Mesenchymal stem cell (in vitro differentiated cells and primary cell): ENCODE data around the gene PHF3.
"Not testable (repeated sequence)": the region's sequence is repeated elsewhere in the genome, so short reads cannot be mapped to it uniquely, and the experiment has no call there.

Experiments used
- DNase-seq: peaks from one replicate; pipeline ENCODE4 v3.0.0-alpha.2; 2013
- H2AFZ ChIP-seq: one replicate; pipeline ENCODE4 v1.6.1; 2013; ENCODE audit warnings: low read depth, mild to moderate bottlenecking, control low read depth, inconsistent platforms, low read length, moderate library complexity
- H2AK5ac ChIP-seq: 2 replicates; pipeline ENCODE4 v1.6.1; 2013; ENCODE audit warnings: low read length, moderate library complexity, mild to moderate bottlenecking, inconsistent platforms; ENCODE audit not compliant: severe bottlenecking
- H2BK120ac ChIP-seq: one replicate; pipeline ENCODE4 v1.6.1; 2013; ENCODE audit warnings: low read depth, mild to moderate bottlenecking, inconsistent platforms, low read length, moderate library complexity
- H2BK12ac ChIP-seq, 2 experiments: one replicate each; pipeline ENCODE4 v1.6.1; 2013; ENCODE audit warnings: inconsistent platforms in 2 of 2, low read length in 2 of 2, mild to moderate bottlenecking in 2 of 2, moderate library complexity in 2 of 2, control low read depth in 1 of 2
- H2BK15ac ChIP-seq: one replicate; pipeline ENCODE4 v1.6.1; 2013; ENCODE audit warnings: mild to moderate bottlenecking, low read depth, inconsistent platforms; ENCODE audit not compliant: poor library complexity, severe bottlenecking
- H2BK5ac ChIP-seq: 2 replicates; pipeline ENCODE4 v1.6.1; 2013; ENCODE audit warnings: low read depth, mild to moderate bottlenecking, low read length, control low read depth, inconsistent platforms; ENCODE audit not compliant: poor library complexity, severe bottlenecking
- H3K14ac ChIP-seq, 2 experiments: one replicate each; pipeline ENCODE4 v1.6.1; 2013; ENCODE audit warnings: inconsistent platforms in 2 of 2, low read length in 2 of 2, control low read depth in 1 of 2, mild to moderate bottlenecking in 1 of 2, moderate library complexity in 1 of 2
- H3K18ac ChIP-seq, 2 experiments: one replicate each; pipeline ENCODE4 v1.6.1; 2013; ENCODE audit warnings: inconsistent platforms in 2 of 2, low read length in 2 of 2, control low read depth in 1 of 2, low read depth in 1 of 2, mild to moderate bottlenecking in 1 of 2
- H3K23ac ChIP-seq, 2 experiments: one replicate each; pipeline ENCODE4 v1.6.1; 2013; ENCODE audit warnings: inconsistent platforms in 2 of 2, low read length in 2 of 2, mild to moderate bottlenecking in 2 of 2, moderate library complexity in 2 of 2, control low read depth in 1 of 2
- H3K27ac ChIP-seq: 2 replicates; pipeline ENCODE4 v1.5.1; 2013; ENCODE audit warnings: mild to moderate bottlenecking, moderate library complexity, low read length, control low read depth, inconsistent platforms; ENCODE audit not compliant: poor library complexity, severe bottlenecking
- H3K27me3 ChIP-seq, 2 experiments: 2 replicates each; pipeline versions ENCODE4 v1.6.1 to v1.7.0; 2013; ENCODE audit warnings: low read length in 2 of 2, mild to moderate bottlenecking in 2 of 2, moderate library complexity in 2 of 2, control low read depth in 1 of 2, inconsistent platforms in 1 of 2; ENCODE audit not compliant: control insufficient read depth in 1 of 2, insufficient read depth in 1 of 2
- H3K36me3 ChIP-seq, 2 experiments: 2 replicates each; pipeline versions ENCODE4 v1.6.1 to v1.7.0; 2013; ENCODE audit warnings: low read length in 2 of 2, control low read depth in 1 of 2, inconsistent platforms in 1 of 2, low read depth in 1 of 2, mild to moderate bottlenecking in 1 of 2; ENCODE audit not compliant: insufficient read depth in 2 of 2, control insufficient read depth in 1 of 2
- H3K4ac ChIP-seq, 2 experiments: one replicate each; pipeline ENCODE4 v1.6.1; 2013; ENCODE audit warnings: inconsistent platforms in 2 of 2, low read length in 2 of 2, mild to moderate bottlenecking in 2 of 2, moderate library complexity in 2 of 2, control low read depth in 1 of 2, low read depth in 1 of 2
- H3K4me1 ChIP-seq: 2 replicates; pipeline ENCODE4 v1.6.1; 2013; ENCODE audit warnings: low read depth, low read length, control low read depth; ENCODE audit not compliant: control insufficient read depth, insufficient read depth
- H3K4me2 ChIP-seq: 2 replicates; pipeline ENCODE4 v1.6.1; 2013; ENCODE audit warnings: low read length, mild to moderate bottlenecking, inconsistent platforms; ENCODE audit not compliant: poor library complexity, severe bottlenecking
- H3K4me3 ChIP-seq, 2 experiments: 2 replicates each; pipeline versions ENCODE4 v1.5.1 to v1.7.0; 2013; ENCODE audit warnings: low read length in 2 of 2, mild to moderate bottlenecking in 2 of 2, control low read depth in 1 of 2, low read depth in 1 of 2; ENCODE audit not compliant: insufficient read depth in 1 of 2
- H3K79me1 ChIP-seq: replicated peaks from 2 replicates; pipeline ENCODE4 v1.6.1; 2013; ENCODE audit warnings: mild to moderate bottlenecking, control low read depth, low read length, inconsistent platforms; ENCODE audit not compliant: poor library complexity, severe bottlenecking
- H3K9ac ChIP-seq: 2 replicates; pipeline ENCODE4 v1.7.0; 2013; ENCODE audit warnings: mild to moderate bottlenecking, low read length, moderate library complexity
- H3K9me3 ChIP-seq: 2 replicates; pipeline ENCODE4 v1.7.0; 2013; ENCODE audit warnings: mild to moderate bottlenecking, low read length; ENCODE audit not compliant: control insufficient read depth
- H4K8ac ChIP-seq: one replicate; pipeline ENCODE4 v1.6.1; 2013; ENCODE audit warnings: inconsistent platforms, mild to moderate bottlenecking, low read length, moderate library complexity
- H4K91ac ChIP-seq: one replicate; pipeline ENCODE4 v1.6.1; 2013; ENCODE audit warnings: mild to moderate bottlenecking, low read length, inconsistent platforms
- WGBS: methylation state at CpG from one replicate; pipeline ENCODE4 v1.1.7; 2013; ENCODE audit warnings: mixed read lengths; 5-methylcytosine and 5-hydroxymethylcytosine counted together

Gene PHF3

DNA sequence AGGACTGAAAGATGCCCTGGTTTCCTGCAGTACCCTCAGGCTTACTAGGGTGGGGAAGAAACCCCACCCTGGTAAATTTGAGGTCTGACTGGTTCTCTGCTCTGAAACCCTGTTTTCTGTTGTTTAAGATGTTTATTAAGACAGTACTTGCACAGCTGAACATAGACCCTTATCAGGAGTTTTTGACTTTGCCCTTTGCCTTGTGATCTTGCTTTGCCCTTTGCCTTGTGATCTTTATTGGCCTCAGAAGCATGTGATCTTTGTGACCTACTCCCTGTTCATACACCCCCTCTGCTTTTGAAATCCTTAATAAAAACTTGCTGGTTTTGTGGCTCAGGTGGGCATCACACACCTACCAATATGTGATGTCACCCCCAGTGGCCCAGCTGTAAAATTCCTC, 121.7 kb downstream of the PHF3 start:
- not testable (repeated sequence) for H4K91ac ChIP-seq, H2BK5ac ChIP-seq, H3K4me2 ChIP-seq, DNase-seq, H2AK5ac ChIP-seq, H2BK120ac ChIP-seq, H3K18ac ChIP-seq, H2AFZ ChIP-seq, H3K4me3 ChIP-seq, H2BK12ac ChIP-seq, H3K14ac ChIP-seq, H3K4me1 ChIP-seq, H3K27me3 ChIP-seq, H4K8ac ChIP-seq, H3K23ac ChIP-seq, H3K9ac ChIP-seq, H2BK15ac ChIP-seq, H3K4ac ChIP-seq, H3K27ac ChIP-seq, H3K9me3 ChIP-seq, H3K79me1 ChIP-seq
- peaks cover 0 to 15% of the 10 kb centered on the region in 2 experiments for H3K36me3 ChIP-seq

DNA sequence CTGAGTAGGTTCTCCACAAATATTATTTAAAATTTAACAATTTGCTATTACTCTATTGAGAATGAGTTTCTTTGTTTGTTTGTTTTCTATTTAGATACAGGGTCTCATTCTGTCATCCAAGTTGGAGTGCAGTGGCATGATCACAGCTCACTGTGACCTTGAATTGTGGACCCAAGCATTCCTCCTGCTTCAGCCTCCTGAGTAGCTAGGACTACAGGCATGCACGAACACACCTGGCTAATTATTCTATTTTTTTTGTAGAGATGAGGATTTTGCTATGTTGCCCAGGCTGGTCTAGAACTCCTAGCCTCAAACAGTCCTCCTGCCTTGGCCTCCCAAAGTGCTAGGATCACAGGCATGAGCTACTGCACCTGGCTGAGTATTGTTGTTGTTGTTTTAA, 122.2 kb downstream of the PHF3 start:
- peaks cover 8% of the 10 kb centered on the region for H3K9me3 ChIP-seq
- no peak overlapping the region for H3K9ac ChIP-seq
- H3K18ac ChIP-seq: no peak overlapping the region
- no peak overlapping the region for H2BK5ac ChIP-seq
- peaks cover 0 to 15% of the 10 kb centered on the region in 2 experiments for H3K36me3 ChIP-seq
- no peak overlapping the region for H3K4me2 ChIP-seq
- no peaks in the 10 kb centered on the region for H3K79me1 ChIP-seq
- no peaks in the 10 kb centered on the region for H3K27me3 ChIP-seq
- no peak for DNase-seq
- no peak overlapping the region for H3K27ac ChIP-seq
- H4K91ac ChIP-seq: no peak overlapping the region
- WGBS: 100% methylated on average over 1 of the region's 1 CpG
- no peak overlapping the region for H3K23ac ChIP-seq
- H2AFZ ChIP-seq: no peak overlapping the region
- H2BK12ac ChIP-seq: no peak overlapping the region
- no peaks in the 10 kb centered on the region for H3K4me1 ChIP-seq
- no peak overlapping the region for H3K14ac ChIP-seq
- H3K4ac ChIP-seq: no peak overlapping the region
- no peak overlapping the region for H2AK5ac ChIP-seq
- H4K8ac ChIP-seq: no peak overlapping the region
- H2BK15ac ChIP-seq: no peak overlapping the region
- no peak overlapping the region for H3K4me3 ChIP-seq
- no peak overlapping the region for H2BK120ac ChIP-seq

DNA sequence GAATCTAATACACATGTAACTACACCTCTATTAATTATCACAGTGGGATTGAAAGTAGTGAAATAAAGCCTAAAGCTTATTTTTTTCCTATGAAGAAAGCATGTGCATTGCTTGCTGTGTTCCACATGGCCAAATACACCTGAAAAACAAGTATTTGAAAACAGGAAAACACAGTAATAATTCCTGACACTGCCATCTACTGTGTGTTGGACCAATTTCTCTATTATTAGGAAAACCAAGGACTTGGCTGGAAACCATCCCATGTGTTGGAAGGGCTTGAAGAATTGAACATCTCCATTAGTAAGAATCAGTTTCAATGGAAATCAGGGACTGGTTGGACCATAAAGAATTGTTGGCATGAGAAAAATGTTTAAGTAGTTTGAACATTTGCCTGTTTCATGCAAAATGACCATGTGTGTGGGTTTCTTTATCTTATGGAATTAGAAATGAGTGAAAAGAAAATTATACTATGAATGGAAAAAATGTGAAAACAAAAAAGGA, 124.1 kb downstream of the PHF3 start:
- Histone ChIP-seq H3K18ac (no peak overlapping the region), H2AFZ (no peak overlapping the region), H3K4me3 (no peak overlapping the region), H3K4ac (no peak overlapping the region), H2BK15ac (no peak overlapping the region), H4K91ac (no peak overlapping the region), H3K27ac (no peak overlapping the region), H2AK5ac (no peak overlapping the region), H2BK5ac (no peak overlapping the region), H3K36me3 (peaks cover 0 to 15% of the 10 kb centered on the region in 2 experiments), H3K79me1 (no peaks in the 10 kb centered on the region), H2BK12ac (no peak overlapping the region), H3K23ac (no peak overlapping the region), H3K14ac (no peak overlapping the region), H2BK120ac (no peak overlapping the region), H3K4me2 (no peak overlapping the region), H3K4me1 (no peaks in the 10 kb centered on the region), H3K9me3 (peaks cover 8% of the 10 kb centered on the region), H3K9ac (no peak overlapping the region), H4K8ac (no peak overlapping the region), H3K27me3 (no peaks in the 10 kb centered on the region)
- no peak for DNase-seq

DNA sequence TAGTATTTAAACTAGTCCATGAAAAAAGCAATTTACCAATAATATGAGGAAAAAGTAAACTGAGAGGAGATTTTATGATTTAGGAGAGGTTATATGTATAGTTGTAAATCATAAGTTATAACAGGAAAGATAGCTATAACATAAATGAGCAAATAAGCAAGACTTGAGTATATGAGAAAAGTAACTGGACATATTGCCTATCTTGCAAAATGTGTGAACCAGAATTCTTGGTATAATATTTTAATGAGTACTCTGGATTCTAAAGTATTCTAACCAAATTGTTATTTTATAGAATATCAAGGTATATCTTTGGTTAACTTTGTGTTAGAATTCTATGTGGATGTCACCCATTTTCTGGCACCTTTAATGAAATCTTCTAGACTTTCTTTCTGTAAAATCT, 124.6 kb downstream of the PHF3 start:
- H2BK120ac ChIP-seq: no peak overlapping the region
- no peaks in the 10 kb centered on the region for H3K79me1 ChIP-seq
- no peak overlapping the region for H2BK12ac ChIP-seq
- no peak for DNase-seq
- no peak overlapping the region for H4K91ac ChIP-seq
- H3K18ac ChIP-seq: no peak overlapping the region
- H3K27ac ChIP-seq: no peak overlapping the region
- H3K27me3 ChIP-seq: no peaks in the 10 kb centered on the region
- H2AK5ac ChIP-seq: no peak overlapping the region
- no peak overlapping the region for H2BK15ac ChIP-seq
- no peak overlapping the region for H3K9ac ChIP-seq
- no peak overlapping the region for H3K4ac ChIP-seq
- no peaks in the 10 kb centered on the region for H3K4me1 ChIP-seq
- H3K4me2 ChIP-seq: no peak overlapping the region
- no peak overlapping the region for H3K4me3 ChIP-seq
- H3K36me3 ChIP-seq: peaks cover 0 to 15% of the 10 kb centered on the region in 2 experiments
- H2AFZ ChIP-seq: no peak overlapping the region
- no peak overlapping the region for H4K8ac ChIP-seq
- H2BK5ac ChIP-seq: no peak overlapping the region
- peaks cover 8% of the 10 kb centered on the region for H3K9me3 ChIP-seq
- H3K14ac ChIP-seq: no peak overlapping the region
- H3K23ac ChIP-seq: no peak overlapping the region
